GM12878 (cell line): ENCODE results near the gene CCT4. TPM values are rescaled to one million over a fixed set of nuclear protein-coding genes. Genes with fewer than 3 reads are reported as not detected.

Source experiments
- ATAC-seq: fragments of 200-7000 bp; cut with Tn5 transposase; 3 replicates; pipeline ENCODE4 v1.9.1; 2020; ENCODE audit warnings: mild to moderate bottlenecking, moderate library complexity
- BruUV-seq: library from RNA; stranded (reverse); fragments of 400-500 nt; replicated peaks from 2 replicates; lab custom pipeline; 2021; lab: Mats Ljungman, UMichigan
- CTCF ChIA-PET: fragments of 300-600 bp; sonication (Branson Sonifier 250); formaldehyde crosslinking; extraction: SDS; loops from one replicate; lab custom pipeline; 2021; ENCODE audit warnings: inconsistent platforms; lab: Yijun Ruan, JAX
- POLR2A ChIA-PET: fragments of 350-600 bp; formaldehyde crosslinking; extraction: SDS; loops from one replicate; lab custom pipeline; 2021; ENCODE audit warnings: inconsistent platforms; lab: Charles Lee
- RAD21 ChIA-PET: fragments of 300-600 bp; sonication (Branson Sonifier 250); formaldehyde crosslinking; loops from one replicate; lab custom pipeline; 2023; ENCODE audit warnings: antibody characterized with exemption; ENCODE audit not compliant: unreplicated experiment; lab: Charles Lee
- SMC1A ChIA-PET: fragments of 300-600 bp; sonication (Branson Sonifier 250); formaldehyde crosslinking; loops from one replicate; lab custom pipeline; 2023; ENCODE audit not compliant: unreplicated experiment, uncharacterized antibody; lab: Charles Lee
- DNase-seq: peaks from one replicate; pipeline ENCODE4 v3.0.0-alpha.2; 2011; ENCODE audit warnings: low read depth, low spot score
- FAIRE-seq: peaks from 3 replicates; lab custom pipeline; 2011; peaks lifted over from hg19 to GRCh38; lab: Jason Lieb, UNC
- H2AFZ ChIP-seq: 2 replicates; pipeline ENCODE4 v1.6.0; 2011; ENCODE audit warnings: low read depth, low read length, control low read depth; ENCODE audit not compliant: control insufficient read depth
- H3K27ac ChIP-seq: 2 replicates; pipeline ENCODE4 v1.5.1; 2011; ENCODE audit warnings: control low read depth; ENCODE audit not compliant: control insufficient read depth, insufficient read depth
- H3K27me3 ChIP-seq, 2 experiments: replicated peaks in 1 of 2; 2 replicates each; pipeline versions ENCODE4 v1.6.0 to v1.6.1; 2011; ENCODE audit warnings: low read length in 1 of 2; ENCODE audit not compliant: control insufficient read depth in 2 of 2, insufficient read depth in 2 of 2
- H3K36me3 ChIP-seq, 2 experiments: 2 replicates each; pipeline ENCODE4 v1.5.1; 2011; ENCODE audit warnings: low read length in 1 of 2; ENCODE audit not compliant: control insufficient read depth in 2 of 2, insufficient read depth in 2 of 2
- H3K4me1 ChIP-seq: 2 replicates; pipeline ENCODE4 v1.6.1; 2011; ENCODE audit warnings: mild to moderate bottlenecking, low read length, moderate library complexity, mixed read lengths; ENCODE audit not compliant: control insufficient read depth, insufficient read depth
- H3K4me2 ChIP-seq: 2 replicates; pipeline ENCODE4 v1.6.0; 2011; ENCODE audit warnings: control low read depth; ENCODE audit not compliant: control insufficient read depth, insufficient read depth
- H3K4me3 ChIP-seq: fragments of 200-600 bp; sonication (generic); 2 replicates; pipeline ENCODE4 v1.5.1; 2016
- H3K79me2 ChIP-seq: 2 replicates; pipeline ENCODE4 v1.6.0; 2011; ENCODE audit warnings: low read length; ENCODE audit not compliant: control insufficient read depth, insufficient read depth
- H3K9ac ChIP-seq: 2 replicates; pipeline ENCODE4 v1.8.0; 2011; ENCODE audit warnings: low read length, control low read depth, mixed read lengths; ENCODE audit not compliant: control insufficient read depth, insufficient read depth
- H3K9me3 ChIP-seq: replicated peaks from 3 replicates; pipeline ENCODE4 v1.5.1; 2011; ENCODE audit warnings: mild to moderate bottlenecking, low read length; ENCODE audit not compliant: control insufficient read depth, insufficient read depth
- H4K20me1 ChIP-seq: 2 replicates; pipeline ENCODE4 v1.6.0; 2011; ENCODE audit not compliant: control insufficient read depth, insufficient read depth
- BCL11A ChIP-seq: IDR thresholded peaks from 2 replicates; pipeline ENCODE4 v1.6.1; 2011; ENCODE audit warnings: low read depth, low read length
- BHLHE40 ChIP-seq, 2 experiments: fragments of 450-650 bp in 1 of 2; IDR thresholded peaks; 2 replicates each; pipeline ENCODE4 v1.6.1; 2011 to 2017; ENCODE audit warnings: low read depth in 2 of 2, borderline replicate concordance in 1 of 2, improper control_type of control experiment in 1 of 2, low read length in 1 of 2, mild to moderate bottlenecking in 1 of 2
- CEBPB ChIP-seq, 2 experiments: fragments of 150-350 bp in 1 of 2; IDR thresholded peaks; 2 replicates each; pipeline ENCODE4 v1.6.1; 2012 to 2014; ENCODE audit warnings: low read depth in 2 of 2, low read length in 2 of 2, borderline replicate concordance in 1 of 2, inconsistent platforms in 1 of 2
- CUX1 ChIP-seq: IDR thresholded peaks from 2 replicates; pipeline ENCODE4 v1.6.1; 2012; ENCODE audit warnings: improper control_type of control experiment, low read depth, low read length; ENCODE audit not compliant: insufficient replicate concordance
- IKZF1 ChIP-seq: fragments of 450-650 bp; conservative IDR thresholded peaks from 2 replicates; pipeline ENCODE4 v1.6.1; 2017; ENCODE audit warnings: antibody characterized with exemption, mild to moderate bottlenecking
- JUND ChIP-seq: IDR thresholded peaks from 2 replicates; pipeline ENCODE4 v1.6.1; 2012; ENCODE audit warnings: low read depth, mild to moderate bottlenecking, low read length, improper control_type of control experiment, moderate library complexity
- KDM1A ChIP-seq: fragments of 200-600 bp; sonication (generic); IDR thresholded peaks from 2 replicates; pipeline ENCODE4 v1.6.1; 2016; ENCODE audit warnings: borderline replicate concordance
- RCOR1 ChIP-seq: conservative IDR thresholded peaks from 2 replicates; pipeline ENCODE4 v1.6.1; 2012; ENCODE audit warnings: low read depth, low read length, improper control_type of control experiment
- TBL1XR1 ChIP-seq: IDR thresholded peaks from 2 replicates; pipeline ENCODE4 v1.6.1; 2012; ENCODE audit warnings: low read depth, low read length, improper control_type of control experiment
- ZBED1 ChIP-seq: IDR thresholded peaks from 2 replicates; pipeline ENCODE4 v1.6.1; 2016; ENCODE audit warnings: borderline replicate concordance
- WGBS: methylation state at CpG from one replicate; pipeline ENCODE4 v1.1.6; 2016; ENCODE audit warnings: low lambda C conversion rate; ENCODE audit not compliant: insufficient replicate concordance, insufficient coverage; ENCODE audit errors: missing lambda C conversion rate; 5-methylcytosine and 5-hydroxymethylcytosine counted together
- in situ Hi-C: fragments of 300-500 bp; cut with MboI; formaldehyde crosslinking; loops from 9 replicates; pipeline ENCODE4 v1.14.3; 2018; ENCODE audit warnings: mixed read lengths
- intact Hi-C: fragments of 100-400 bp; cut with micrococcal nuclease; formaldehyde crosslinking; loops from one replicate; pipeline ENCODE4 v1.14.2; 2022; ENCODE audit not compliant: unreplicated experiment
- polyA plus RNA-seq, 11 experiments: library from polyadenylated mRNA; depleted of rRNA in 4 of 11; unstranded in 6 of 11; stranded (reverse) in 5 of 11; fragments of >200 nt; fragmentation: Nextera tagmentation in 4 of 11; fragmentation: Illumina TruSeq in 1 of 11; extraction: Ambion mirVana in 4 of 11; extraction: Trizol in 1 of 11; gene quantifications; 1 replicate in 1 of 11; 2 replicates in 10 of 11; pipeline versions ENCODE4 v1.2.1 to v1.2.3, GENCODE V29; 2011 to 2016; ENCODE audit warnings: inconsistent platforms in 2 of 11, missing spikeins in 2 of 11, low read depth in 1 of 11
- total RNA-seq, 4 experiments: library from RNA; depleted of rRNA in 3 of 4; stranded (reverse); fragments of >200 nt in 3 of 4; fragmentation: Illumina TruSeq in 1 of 4; extraction: Trizol in 1 of 4; gene quantifications; 2 replicates each; pipeline versions ENCODE4 v1.2.1 to v1.2.3, GENCODE V29; 2013 to 2021

The CCT4 gene
- total and polyA plus RNA-seq, 10 of the 15 experiments (the other 5 are each of a cell fraction or from before 2014, with no cell fraction given): 76.6 to 320 (median 211) TPM

GRCh38 chr2:61926531-61927477 is 38.3 kb upstream of the CCT4 start:
- no TSS peak for BruUV-seq
- Histone ChIP-seq H4K20me1 (no peaks in the 10 kb centered on the region), H3K27ac (no peak overlapping the region), H3K4me3 (no peak overlapping the region), H2AFZ (no peak overlapping the region), H3K27me3 (no peaks in the 10 kb centered on the region), H3K79me2 (no peaks in the 10 kb centered on the region), H3K36me3 (no peaks in the 10 kb centered on the region; a peak in 1 of 4 replicates), H3K4me2 (no peak overlapping the region), H3K9ac (no peak overlapping the region), H3K9me3 (no peaks in the 10 kb centered on the region), H3K4me1 (no peaks in the 10 kb centered on the region)
- TF ChIP-seq KDM1A (no peak), IKZF1 (no peak), RCOR1 (no peak), BCL11A (no peak), ZBED1 (no peak), CEBPB (IDR thresholded peaks at IDR 0.05; ENCODE audit: borderline replicate concordance in 1 of 2, low read depth in 2 of 2, low read length in 2 of 2) (no peak), TBL1XR1 (no peak), BHLHE40 (IDR thresholded peaks at IDR 0.05; ENCODE audit: borderline replicate concordance in 1 of 2, low read depth in 2 of 2, low read length in 1 of 2) (no peak), CUX1 (no peak), JUND (no peak)
- WGBS: 72% methylated on average over 8 of the region's 8 CpGs
- no peak for ATAC-seq
- ChIA-PET RAD21 (interaction anchor here (1.2 kb wide), 1 partner anchor 486 kb away, joined by 3 read pairs; no protein-coding TSS in a partner anchor), POLR2A (no interaction called here), CTCF (interaction anchor here (0.6 to 0.9 kb wide), 3 partner anchors 8 to 1200 kb away, joined by 3 to 4 read pairs (median 3); no protein-coding TSS in a partner anchor), SMC1A (no interaction called here)
- no peak for FAIRE-seq
- in situ Hi-C loops: no loop called here
- intact Hi-C loops: no loop called here
- no peak for DNase-seq
